Nephron (organoid): ENCODE data around the gene CLIP3.

Source experiments
- H3K27ac Mint-ChIP-seq, 3 experiments: 2 replicates each; pipeline ENCODE4 v1.8.0; 2020; ENCODE audit warnings: mixed read lengths in 3 of 3, mild to moderate bottlenecking in 2 of 3, moderate library complexity in 1 of 3
- H3K27me3 Mint-ChIP-seq: 2 replicates; pipeline ENCODE4 v1.8.0; 2021; ENCODE audit warnings: low read depth, mild to moderate bottlenecking, moderate library complexity, mixed read lengths
- H3K36me3 Mint-ChIP-seq: 2 replicates; pipeline ENCODE4 v1.8.0; 2020; ENCODE audit warnings: low read depth, mixed read lengths
- H3K4me1 Mint-ChIP-seq: 2 replicates; pipeline ENCODE4 v1.8.0; 2020; ENCODE audit warnings: mixed read lengths
- H3K4me3 Mint-ChIP-seq, 3 experiments: 2 replicates each; pipeline ENCODE4 v1.8.0; 2020; ENCODE audit warnings: mild to moderate bottlenecking in 3 of 3, mixed read lengths in 3 of 3, moderate library complexity in 2 of 3
- H3K9me3 Mint-ChIP-seq: 2 replicates; pipeline ENCODE4 v1.8.0; 2020; ENCODE audit warnings: mixed read lengths
- CTCF ChIP-seq, 3 experiments: fragments of 200-600 bp; sonication (generic); IDR thresholded peaks; one replicate each; pipeline ENCODE4 v1.5.0; 2021; ENCODE audit warnings: antibody characterized with exemption in 3 of 3; ENCODE audit not compliant: unreplicated experiment in 3 of 3

The CLIP3 gene

GRCh38 chr19:35993923-35994598, 38.6 kb downstream of the CLIP3 start:
- Mint-ChIP-seq H3K27me3 (peaks cover 6% of the 10 kb centered on the region), H3K9me3 (no peaks in the 10 kb centered on the region), H3K4me3 (peak overlapping the region; percentile 57 to 71 (median 63)), H3K4me1 (peaks cover 21% of the 10 kb centered on the region), H3K27ac (no peak overlapping the region), H3K36me3 (peaks cover 5% of the 10 kb centered on the region)
- no peak for TF ChIP-seq CTCF (IDR thresholded peaks at IDR 0.05; ENCODE audit: unreplicated experiment in 3 of 3)

GRCh38 chr19:35992907-35993765, 39.5 kb downstream of the CLIP3 start:
- Mint-ChIP-seq H3K4me3 (peak overlapping the region; percentile 24 to 71 (median 63)), H3K4me1 (peaks cover 21% of the 10 kb centered on the region), H3K27me3 (peaks cover 15% of the 10 kb centered on the region), H3K9me3 (no peaks in the 10 kb centered on the region), H3K36me3 (peaks cover 5% of the 10 kb centered on the region), H3K27ac (peak overlapping the region in 1 of 3 experiments; percentile 22)
- no peak for TF ChIP-seq CTCF (IDR thresholded peaks at IDR 0.05; ENCODE audit: unreplicated experiment in 3 of 3)

- Mint-ChIP-seq H3K36me3 (no peaks in the 10 kb centered on the region), H3K4me3 (peak overlapping the region; percentile 49 to 63 (median 54)), H3K27ac (peak overlapping the region in 1 of 3 experiments; percentile 27), H3K9me3 (no peaks in the 10 kb centered on the region), H3K27me3 (peaks cover 28% of the 10 kb centered on the region), H3K4me1 (peaks cover 17% of the 10 kb centered on the region)
- no peak for TF ChIP-seq CTCF (IDR thresholded peaks at IDR 0.05; ENCODE audit: unreplicated experiment in 3 of 3)
Observed at GRCh38 chr19:35991731-35992450, 40.8 kb downstream of the CLIP3 start.

- H3K27me3 Mint-ChIP-seq, result peaks cover 36% of the 10 kb centered on the region
- H3K27ac Mint-ChIP-seq, result peak overlapping the region in 1 of 3 experiments; percentile 27
- no peaks in the 10 kb centered on the region for H3K36me3 Mint-ChIP-seq
- TF ChIP-seq CTCF (IDR thresholded peaks at IDR 0.05; ENCODE audit: unreplicated experiment in 3 of 3), result no peak
- H3K9me3 Mint-ChIP-seq, result no peaks in the 10 kb centered on the region
- H3K4me3 Mint-ChIP-seq, result peak overlapping the region in 2 of 3 experiments; percentile 35 to 56
- peaks cover 9% of the 10 kb centered on the region for H3K4me1 Mint-ChIP-seq
Observed at GRCh38 chr19:35990771-35991730, 41.6 kb downstream of the CLIP3 start.

- Mint-ChIP-seq H3K36me3 (no peaks in the 10 kb centered on the region), H3K27ac (no peak overlapping the region)
- TF ChIP-seq CTCF (IDR thresholded peaks at IDR 0.05; ENCODE audit: unreplicated experiment in 3 of 3), result no peak
Observed at GRCh38 chr19:35990156-35990555, 42.5 kb downstream of the CLIP3 start.

More at GRCh38 chr19:35990156-35990555, 42.5 kb downstream of the CLIP3 start:
- no peaks in the 10 kb centered on the region for H3K9me3 Mint-ChIP-seq
- peaks cover 4% of the 10 kb centered on the region for H3K4me1 Mint-ChIP-seq
- H3K4me3 Mint-ChIP-seq, result peak overlapping the region in 1 of 3 experiments; percentile 56
- peaks cover 45% of the 10 kb centered on the region for H3K27me3 Mint-ChIP-seq
